ENCODE measurements around the gene GASK1A. TPM values are rescaled to one million over a fixed set of nuclear protein-coding genes. Genes with fewer than 3 reads are reported as not detected.

Gene GASK1A
- total and polyA plus RNA-seq, 2 donors (not counting 3 experiments of a cell fraction or from before 2014, with no cell fraction given) = 0.04 TPM; not detected in 1

- CTCF ChIA-PET = no interaction called here
- no peaks in the 10 kb centered on the region for H4K20me1 ChIP-seq (replicated peaks; ENCODE audit: control insufficient read depth, extremely low read depth, insufficient read depth, low read length)
- no peak for DNase-seq (ENCODE audit: low read depth, low spot score)
- H2AFZ ChIP-seq (ENCODE audit: low read depth, low read length) = no peak overlapping the region
- no peaks in the 10 kb centered on the region for H3K36me3 ChIP-seq (ENCODE audit: control insufficient read depth in 2 of 2, extremely low read depth in 1 of 2, insufficient read depth in 2 of 2, low read length in 2 of 2)
- POLR2A ChIA-PET = no interaction called here
- no peaks in the 10 kb centered on the region for H3K27me3 ChIP-seq (ENCODE audit: control insufficient read depth in 2 of 2, insufficient read depth in 2 of 2, low read length in 2 of 2)
- BruUV-seq (replicated peaks) = no TSS peak
- no peak for FAIRE-seq
- intact Hi-C loops (cut with micrococcal nuclease) = no loop called here
- no peak overlapping the region for H3K4me2 ChIP-seq (ENCODE audit: insufficient read depth, low read length)
- H3K9me3 ChIP-seq (replicated peaks; ENCODE audit: control insufficient read depth, insufficient read depth, low read length) = no peaks in the 10 kb centered on the region
- H3K27ac ChIP-seq (ENCODE audit: insufficient read depth, low read depth, low read length) = no peak overlapping the region
- dilution Hi-C loops (cut with MboI; ENCODE audit: extremely low pct_ligation_motif_present, low sequenced_read_pairs) = no loop called here
- no peak overlapping the region for H3K9ac ChIP-seq (replicated peaks; ENCODE audit: extremely low read depth, insufficient read depth, low read length)
- H3K4me3 ChIP-seq (replicated peaks in 1 of 3; ENCODE audit: insufficient read depth in 1 of 3, low read depth in 1 of 3, low read length in 3 of 3) = no peak overlapping the region
- no peaks in the 10 kb centered on the region for H3K79me2 ChIP-seq (ENCODE audit: control insufficient read depth, insufficient read depth, low read length)
- H3K4me1 ChIP-seq (ENCODE audit: control insufficient read depth, extremely low read depth, insufficient read depth, low read length) = no peaks in the 10 kb centered on the region
- TF ChIP-seq GATA2 (IDR thresholded peaks at IDR 0.05; ENCODE audit: insufficient read depth, insufficient read length, low read depth, low read length) (no peak), MYC (IDR thresholded peaks at IDR 0.05; ENCODE audit: low read depth, low read length) (no peak), CTCF (IDR thresholded peaks at IDR 0.05; ENCODE audit: extremely low read depth in 1 of 2, insufficient read depth in 1 of 2, low read depth in 1 of 2, low read length in 2 of 2) (no peak), EZH2 (IDR thresholded peaks at IDR 0.05; ENCODE audit: borderline replicate concordance, low read depth, low read length, severe bottlenecking) (no peak), POLR2AphosphoS5 (IDR thresholded peaks at IDR 0.05; ENCODE audit: insufficient read depth, low read depth, low read length) (no peak), FOS (IDR thresholded peaks at IDR 0.05; ENCODE audit: borderline replicate concordance, insufficient read depth, low read length) (no peak), POLR2A (IDR thresholded peaks at IDR 0.05; ENCODE audit: low read depth, low read length) (no peak), JUN (IDR thresholded peaks at IDR 0.05; ENCODE audit: borderline replicate concordance, insufficient read depth, insufficient read length, low read depth) (no peak)
- TF ChIP-seq, protein P1, sequence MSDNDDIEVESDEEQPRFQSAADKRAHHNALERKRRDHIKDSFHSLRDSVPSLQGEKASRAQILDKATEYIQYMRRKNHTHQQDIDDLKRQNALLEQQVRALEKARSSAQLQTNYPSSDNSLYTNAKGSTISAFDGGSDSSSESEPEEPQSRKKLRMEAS (IDR thresholded peaks at IDR 0.05; ENCODE audit: insufficient read depth, insufficient read length) = no peak
- H3K9me1 ChIP-seq (replicated peaks; ENCODE audit: control insufficient read depth, extremely low read depth, insufficient read depth, low read length) = no peaks in the 10 kb centered on the region
These were observed 15.5 kb downstream of the GASK1A start for GRCh38 chr3:42994595-42994994.

Data from endothelial cell of umbilical vein (primary cell).